Central memory CD8-positive, alpha-beta T cell (primary cell): ENCODE results near the gene OGFOD3.
"Not testable (repeated sequence)": the region's sequence is repeated elsewhere in the genome, so short reads cannot be mapped to it uniquely, and the experiment has no call there.

ENCODE experiments used
- ATAC-seq: fragments of 150-1000 bp; cut with Tn5 transposase; replicated peaks from 2 replicates; pipeline ENCODE4 v1.10.0; 2022; ENCODE audit warnings: mild to moderate bottlenecking, moderate FRiP score, moderate number of reproducible peaks; ENCODE audit not compliant: poor library complexity, severe bottlenecking; ENCODE audit errors: extremely low read depth
- DNase-seq, 2 donors: peaks; one replicate each; pipeline ENCODE4 v3.0.0; 2021; ENCODE audit warnings: low spot score in 2 of 2
- H3K27ac Mint-ChIP-seq: one replicate; pipeline ENCODE4 v1.8.0; 2022; ENCODE audit warnings: low read depth, mild to moderate bottlenecking, moderate library complexity, mixed read lengths
- H3K27me3 Mint-ChIP-seq: one replicate; pipeline ENCODE4 v1.8.0; 2022; ENCODE audit warnings: mixed read lengths
- H3K36me3 Mint-ChIP-seq: one replicate; pipeline ENCODE4 v1.8.0; 2022; ENCODE audit warnings: mild to moderate bottlenecking, moderate library complexity, mixed read lengths; ENCODE audit not compliant: insufficient read depth
- H3K4me1 Mint-ChIP-seq: one replicate; pipeline ENCODE4 v1.8.0; 2022; ENCODE audit warnings: mixed read lengths
- H3K4me3 Mint-ChIP-seq: one replicate; pipeline ENCODE4 v1.8.0; 2022; ENCODE audit warnings: mild to moderate bottlenecking, moderate library complexity, mixed read lengths
- H3K9me3 Mint-ChIP-seq: one replicate; pipeline ENCODE4 v1.8.0; 2022; ENCODE audit warnings: mixed read lengths

Gene OGFOD3

GRCh38 chr17:82375359-82376041, 42.9 kb downstream of the OGFOD3 start:
- H3K36me3 Mint-ChIP-seq, result peaks cover 2% of the 10 kb centered on the region
- ATAC-seq, result no peak
- H3K9me3 Mint-ChIP-seq, result no peaks in the 10 kb centered on the region
- DNase-seq, result no peak
- peaks cover 51% of the 10 kb centered on the region for H3K27me3 Mint-ChIP-seq
- no peak overlapping the region for H3K4me3 Mint-ChIP-seq
- peaks cover 18% of the 10 kb centered on the region for H3K4me1 Mint-ChIP-seq
- no peak overlapping the region for H3K27ac Mint-ChIP-seq

DNA sequence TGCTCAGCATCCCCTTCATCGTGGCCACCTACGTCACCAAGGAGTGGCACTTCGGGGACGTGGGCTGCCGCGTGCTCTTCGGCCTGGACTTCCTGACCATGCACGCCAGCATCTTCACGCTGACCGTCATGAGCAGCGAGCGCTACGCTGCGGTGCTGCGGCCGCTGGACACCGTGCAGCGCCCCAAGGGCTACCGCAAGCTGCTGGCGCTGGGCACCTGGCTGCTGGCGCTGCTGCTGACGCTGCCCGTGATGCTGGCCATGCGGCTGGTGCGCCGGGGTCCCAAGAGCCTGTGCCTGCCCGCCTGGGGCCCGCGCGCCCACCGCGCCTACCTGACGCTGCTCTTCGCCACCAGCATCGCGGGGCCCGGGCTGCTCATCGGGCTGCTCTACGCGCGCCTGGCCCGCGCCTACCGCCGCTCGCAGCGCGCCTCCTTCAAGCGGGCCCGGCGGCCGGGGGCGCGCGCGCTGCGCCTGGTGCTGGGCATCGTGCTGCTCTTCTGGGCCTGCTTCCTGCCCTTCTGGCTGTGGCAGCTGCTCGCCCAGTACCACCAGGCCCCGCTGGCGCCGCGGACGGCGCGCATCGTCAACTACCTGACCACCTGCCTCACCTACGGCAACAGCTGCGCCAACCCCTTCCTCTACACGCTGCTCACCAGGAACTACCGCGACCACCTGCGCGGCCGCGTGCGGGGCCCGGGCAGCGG, 43.6 kb downstream of the OGFOD3 start:
- Mint-ChIP-seq H3K4me1 (peaks cover 14% of the 10 kb centered on the region), H3K27me3 (peaks cover 51% of the 10 kb centered on the region), H3K4me3 (no peak overlapping the region), H3K9me3 (no peaks in the 10 kb centered on the region), H3K36me3 (peaks cover 2% of the 10 kb centered on the region), H3K27ac (no peak overlapping the region)
- ATAC-seq (no peak), DNase-seq (no peak)

GRCh38 chr17:82373731-82374625, 44.4 kb downstream of the OGFOD3 start:
- ATAC-seq, result no peak
- H3K27me3 Mint-ChIP-seq, result peaks cover 50% of the 10 kb centered on the region
- DNase-seq, result no peak

DNA sequence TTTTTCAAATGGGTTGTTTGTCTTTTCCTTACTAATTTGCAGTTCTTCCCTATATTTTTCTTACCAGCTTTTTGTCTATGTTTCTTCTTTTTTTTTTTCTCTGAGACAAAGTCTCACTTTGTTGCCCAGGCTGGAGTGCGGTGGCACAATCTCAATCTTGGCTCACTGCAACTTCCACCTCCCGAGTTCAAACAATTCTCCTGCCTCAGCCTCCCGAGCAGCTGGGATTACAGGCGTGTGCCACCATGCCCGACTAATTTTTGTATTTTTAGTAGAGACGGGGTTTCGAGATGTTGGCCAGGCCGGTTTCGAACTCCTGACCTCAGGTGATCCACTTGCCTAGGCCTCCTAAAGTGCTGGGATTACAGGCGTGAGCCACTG, 45.3 kb downstream of the OGFOD3 start:
- H3K36me3 Mint-ChIP-seq, DNase-seq, ATAC-seq, H3K27ac Mint-ChIP-seq, H3K9me3 Mint-ChIP-seq: not testable (repeated sequence)
- Mint-ChIP-seq H3K4me3 (peak overlapping the region; percentile 41), H3K27me3 (peaks cover 49% of the 10 kb centered on the region), H3K4me1 (peaks cover 12% of the 10 kb centered on the region)

More at GRCh38 chr17:82373731-82374625, 44.4 kb downstream of the OGFOD3 start:
- H3K9me3 Mint-ChIP-seq, result no peaks in the 10 kb centered on the region
- peaks cover 2% of the 10 kb centered on the region for H3K36me3 Mint-ChIP-seq
- H3K4me3 Mint-ChIP-seq, result no peak overlapping the region
- H3K4me1 Mint-ChIP-seq, result peaks cover 12% of the 10 kb centered on the region
- no peak overlapping the region for H3K27ac Mint-ChIP-seq

GRCh38 chr17:82372249-82373071, 45.9 kb downstream of the OGFOD3 start:
- H3K9me3 Mint-ChIP-seq, result no peaks in the 10 kb centered on the region
- H3K4me1 Mint-ChIP-seq, result peaks cover 12% of the 10 kb centered on the region
- H3K27ac Mint-ChIP-seq, result no peak overlapping the region
- ATAC-seq (no peak), DNase-seq (no peak)
- no peaks in the 10 kb centered on the region for H3K36me3 Mint-ChIP-seq
- peaks cover 52% of the 10 kb centered on the region for H3K27me3 Mint-ChIP-seq
- H3K4me3 Mint-ChIP-seq, result peak overlapping the region; percentile 41

DNA sequence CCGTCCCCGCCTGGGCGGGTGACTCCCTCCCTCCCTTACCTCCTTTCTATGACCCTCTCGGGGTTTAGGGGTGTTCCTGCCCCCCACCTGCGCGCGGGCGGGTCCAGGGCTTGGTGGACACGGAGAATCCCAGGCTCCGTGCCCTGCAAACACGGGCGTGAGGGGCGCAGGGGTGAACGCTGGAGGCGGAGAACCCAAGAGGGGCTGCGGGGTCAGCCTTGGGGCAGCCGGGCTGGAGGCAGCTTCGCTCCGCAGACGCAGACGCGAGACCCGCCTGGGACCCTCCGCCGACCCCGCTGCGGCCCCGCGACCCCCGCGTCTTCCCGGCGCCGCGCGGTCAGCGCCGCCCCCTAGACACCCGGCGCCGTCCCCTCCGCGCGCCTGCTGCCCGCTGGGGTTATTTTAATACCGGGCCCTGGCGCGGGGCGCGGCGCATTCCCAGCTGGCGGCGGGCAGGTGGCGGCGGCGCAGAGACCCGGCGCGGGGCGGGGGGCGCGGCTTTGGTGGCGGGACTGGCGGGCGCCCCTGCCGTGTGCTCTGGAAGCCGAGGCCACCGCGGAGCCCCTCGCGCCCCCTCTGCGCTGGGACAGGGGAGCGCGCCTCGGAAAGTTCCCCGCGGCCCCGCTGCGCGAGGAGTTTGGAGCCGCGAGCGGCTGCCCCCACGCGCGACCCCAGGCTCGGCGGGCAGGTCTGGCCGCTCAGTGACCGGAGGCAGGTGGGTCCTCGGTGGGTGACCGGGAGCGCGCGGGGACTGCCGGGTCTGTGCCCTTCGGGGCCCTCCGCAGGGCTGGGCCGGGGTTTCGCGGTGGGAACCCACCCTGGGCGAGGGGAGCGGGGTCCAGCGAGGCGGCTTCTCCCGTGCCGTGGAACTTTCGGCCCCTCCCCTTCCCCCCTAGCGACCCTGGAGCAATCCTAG, 46.8 kb downstream of the OGFOD3 start, which contains the start of gene UTS2R:
Gene UTS2R, plus strand, starts transcription at position 433 of the 916 bp plus-strand sequence. CDS start 2,560 bp downstream, outside the sequence.
- Mint-ChIP-seq H3K27ac (no peak within 1 kb of the TSS), H3K27me3 (peaks cover 56% of the 10 kb centered on the region)

DNA sequence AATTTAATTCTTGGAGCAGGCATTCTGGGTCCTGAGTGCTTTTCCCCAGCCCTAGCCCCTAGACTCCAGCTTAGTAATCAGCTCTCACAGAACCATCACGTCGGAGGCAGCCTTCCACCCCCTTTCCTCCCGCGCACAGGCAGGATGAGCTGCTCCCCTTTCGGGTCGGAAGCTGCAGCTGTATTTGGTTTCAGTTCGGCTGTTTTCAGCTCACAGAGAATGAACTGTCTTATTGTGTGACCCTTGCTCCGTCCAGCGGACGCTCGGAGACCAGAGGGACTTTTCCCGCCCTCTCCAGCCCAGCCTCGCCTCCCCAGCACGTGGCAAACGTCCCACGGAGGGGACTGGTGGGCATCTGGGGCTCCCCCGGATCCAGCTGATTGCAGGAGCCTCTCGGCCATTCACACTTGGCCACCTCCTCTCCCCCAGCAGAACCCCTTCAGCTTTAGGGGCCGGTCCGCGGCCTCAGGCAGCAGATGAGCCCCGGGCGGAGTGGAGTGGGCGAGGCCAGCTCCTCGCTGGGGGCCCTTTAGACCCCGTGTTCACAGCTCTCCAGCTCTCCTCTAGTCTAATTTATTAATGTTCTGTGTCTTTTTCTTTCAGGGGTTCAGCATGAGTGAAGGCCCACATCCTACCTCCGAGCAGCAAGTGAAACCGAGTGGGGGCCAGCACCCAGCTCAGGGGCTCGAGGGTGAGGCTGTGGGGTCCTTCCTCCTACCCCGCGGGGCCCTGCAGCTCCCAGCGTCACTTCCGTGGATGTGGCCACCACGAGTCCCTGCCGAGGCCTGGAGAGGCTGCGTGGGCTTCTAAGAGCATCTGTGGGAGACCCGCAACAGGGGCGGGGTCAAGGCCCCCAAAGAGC, 47.7 kb downstream of the OGFOD3 start:
- Mint-ChIP-seq H3K27me3 (peaks cover 56% of the 10 kb centered on the region), H3K27ac (no peak overlapping the region), H3K9me3 (no peaks in the 10 kb centered on the region), H3K4me1 (peaks cover 12% of the 10 kb centered on the region), H3K36me3 (no peaks in the 10 kb centered on the region), H3K4me3 (peak overlapping the region; percentile 70)
- DNase-seq (no peak), ATAC-seq (peak; percentile 32)

More for the DNA sequence above, 46.8 kb downstream of the OGFOD3 start, which contains the start of gene UTS2R:
- DNase-seq, result no peak
- no peaks in the 10 kb centered on the region for H3K36me3 Mint-ChIP-seq
- no peaks in the 10 kb centered on the region for H3K9me3 Mint-ChIP-seq
- H3K4me1 Mint-ChIP-seq, result peaks cover 12% of the 10 kb centered on the region
- peak within 1 kb of the TSS; percentile 70 for H3K4me3 Mint-ChIP-seq
- ATAC-seq, result no peak

DNA sequence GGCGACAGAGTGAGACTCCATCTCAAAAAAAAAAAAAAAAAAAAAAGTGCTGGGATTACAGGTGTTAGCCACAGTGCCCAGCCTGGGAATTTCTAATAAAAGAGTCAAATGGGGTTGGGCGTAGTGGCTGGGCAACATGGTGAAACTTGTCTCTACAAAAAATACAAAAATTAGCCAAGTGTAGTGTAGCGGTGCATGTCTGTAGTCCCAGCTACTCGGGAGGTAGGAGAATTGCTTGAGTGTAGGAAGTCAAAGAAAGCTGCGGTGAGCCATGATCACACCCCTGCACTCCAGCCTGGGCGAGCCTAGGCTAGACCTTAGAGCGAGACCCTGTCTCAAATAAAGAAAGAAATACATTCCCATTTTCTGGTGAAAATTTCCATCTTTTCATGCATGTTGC, 49.2 kb downstream of the OGFOD3 start:
- Mint-ChIP-seq H3K27me3 (peaks cover 56% of the 10 kb centered on the region), H3K27ac (no peak overlapping the region), H3K36me3 (no peaks in the 10 kb centered on the region), H3K9me3 (no peaks in the 10 kb centered on the region), H3K4me3 (no peak overlapping the region), H3K4me1 (peaks cover 12% of the 10 kb centered on the region)
- DNase-seq, result no peak
- no peak for ATAC-seq

GRCh38 chr17:82367724-82368524, 50.5 kb downstream of the OGFOD3 start:
- H3K27me3 Mint-ChIP-seq, result peaks cover 48% of the 10 kb centered on the region
- no peaks in the 10 kb centered on the region for H3K36me3 Mint-ChIP-seq
- peaks cover 9% of the 10 kb centered on the region for H3K4me1 Mint-ChIP-seq
- H3K9me3 Mint-ChIP-seq, result no peaks in the 10 kb centered on the region
- DNase-seq (no peak), ATAC-seq (no peak)
- no peak overlapping the region for H3K27ac Mint-ChIP-seq
- H3K4me3 Mint-ChIP-seq, result no peak overlapping the region

GRCh38 chr17:82366749-82367148, 51.6 kb downstream of the OGFOD3 start:
- no peak overlapping the region for H3K27ac Mint-ChIP-seq
- H3K4me3 Mint-ChIP-seq, result no peak overlapping the region
- peaks cover 7% of the 10 kb centered on the region for H3K4me1 Mint-ChIP-seq
- H3K9me3 Mint-ChIP-seq, result no peaks in the 10 kb centered on the region
- no peak for DNase-seq
- peaks cover 46% of the 10 kb centered on the region for H3K27me3 Mint-ChIP-seq
- no peak for ATAC-seq
- H3K36me3 Mint-ChIP-seq, result no peaks in the 10 kb centered on the region
